ENCODE measurements around the gene CDH4. TPM values are rescaled to one million over a fixed set of nuclear protein-coding genes. Genes with fewer than 3 reads are reported as not detected.
"Not testable (repeated sequence)": the region's sequence is repeated elsewhere in the genome, so short reads cannot be mapped to it uniquely, and the experiment has no call there.

The CDH4 gene
- total RNA-seq, 1 experiment from 2014 or later: 5.3 TPM

GRCh38 chr20:61405007-61405406, 152.9 kb downstream of the CDH4 start:
- Mint-ChIP-seq H3K27ac (no peak overlapping the region), H3K4me1 (no peaks in the 10 kb centered on the region), H3K36me3 (peaks cover 2% of the 10 kb centered on the region; the same call in 1 of the 2 replicates), H3K4me3 (no peak overlapping the region), H3K9me3 (peaks cover 17% of the 10 kb centered on the region), H3K27me3 (ENCODE audit: low read depth) (peaks cover 57% of the 10 kb centered on the region)
- DNase-seq (ENCODE audit: low spot score) (no peak), ATAC-seq (no peak)
- TF ChIP-seq FOXP1 (CRISPR knock-in tag; IDR thresholded peaks at IDR 0.05; ENCODE audit: borderline replicate concordance) (no peak), ZNF423 (CRISPR knock-in tag; IDR thresholded peaks at IDR 0.05) (no peak), ERG (CRISPR knock-in tag; IDR thresholded peaks at IDR 0.05) (no peak), ZNF263 (CRISPR knock-in tag; IDR thresholded peaks at IDR 0.05; ENCODE audit: low read depth) (no peak)
- POLR2A ChIA-PET: no interaction called here
- CTCF ChIA-PET: no interaction called here

DNA sequence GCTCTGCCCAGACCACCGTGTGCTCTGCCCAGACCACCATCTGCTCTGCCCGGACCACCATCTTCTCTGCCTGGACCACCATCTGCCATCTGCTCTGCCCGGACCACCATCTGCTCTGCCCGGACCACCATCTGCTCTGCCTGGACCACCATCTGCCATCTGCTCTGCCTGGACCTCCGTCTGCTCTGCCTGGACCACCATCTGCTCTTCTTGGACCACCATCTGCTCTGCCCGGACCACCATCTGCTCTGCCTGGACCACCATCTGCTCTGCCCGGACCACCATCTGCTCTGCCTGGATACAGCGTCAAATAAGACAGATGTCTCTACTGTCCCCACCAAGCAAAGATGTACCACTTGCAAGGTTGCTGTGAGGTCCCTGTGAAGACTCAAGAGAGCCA, 154.7 kb downstream of the CDH4 start:
- POLR2A ChIA-PET; H3K4me3 Mint-ChIP-seq; H3K27ac Mint-ChIP-seq; ATAC-seq; CTCF ChIA-PET; H3K9me3 Mint-ChIP-seq; DNase-seq (ENCODE audit: low spot score); H3K4me1 Mint-ChIP-seq; H3K36me3 Mint-ChIP-seq: not testable (repeated sequence)
- peaks cover 43% of the 10 kb centered on the region for H3K27me3 Mint-ChIP-seq (ENCODE audit: low read depth)

- H3K4me1 Mint-ChIP-seq: no peaks in the 10 kb centered on the region
- peaks cover 43% of the 10 kb centered on the region for H3K27me3 Mint-ChIP-seq (ENCODE audit: low read depth)
- no peak overlapping the region for H3K4me3 Mint-ChIP-seq
These were observed 155.5 kb downstream of the CDH4 start for GRCh38 chr20:61407561-61407960.

GRCh38 chr20:61408951-61409740, 157.1 kb downstream of the CDH4 start:
- H3K4me3 Mint-ChIP-seq: no peak overlapping the region
- peaks cover 2% of the 10 kb centered on the region; the same call in 1 of the 2 replicates for H3K36me3 Mint-ChIP-seq
- TF ChIP-seq ZBTB21 (CRISPR knock-in tag; IDR thresholded peaks at IDR 0.05; ENCODE audit: borderline replicate concordance): no peak
- TF ChIP-seq RELA (CRISPR knock-in tag; IDR thresholded peaks at IDR 0.05; ENCODE audit: borderline replicate concordance): no peak
- TF ChIP-seq E2F5 (CRISPR knock-in tag; IDR thresholded peaks at IDR 0.05): no peak
- ATAC-seq (no peak), DNase-seq (ENCODE audit: low spot score) (no peak)
- POLR2A ChIA-PET: no interaction called here
- H3K9me3 Mint-ChIP-seq: peaks cover 15% of the 10 kb centered on the region
- H3K4me1 Mint-ChIP-seq: no peaks in the 10 kb centered on the region
- peaks cover 32% of the 10 kb centered on the region for H3K27me3 Mint-ChIP-seq (ENCODE audit: low read depth)
- H3K27ac Mint-ChIP-seq: no peak overlapping the region
- CTCF ChIA-PET: no interaction called here

More at GRCh38 chr20:61407561-61407960, 155.5 kb downstream of the CDH4 start:
- ChIA-PET POLR2A (no interaction called here), CTCF (no interaction called here)
- no peak for DNase-seq (ENCODE audit: low spot score)
- TF ChIP-seq FOXP1 (CRISPR knock-in tag; IDR thresholded peaks at IDR 0.05; ENCODE audit: borderline replicate concordance): no peak
- Mint-ChIP-seq H3K9me3 (peaks cover 8% of the 10 kb centered on the region), H3K36me3 (peaks cover 2% of the 10 kb centered on the region; the same call in 1 of the 2 replicates), H3K27ac (no peak overlapping the region)
- no peak for ATAC-seq

DNA sequence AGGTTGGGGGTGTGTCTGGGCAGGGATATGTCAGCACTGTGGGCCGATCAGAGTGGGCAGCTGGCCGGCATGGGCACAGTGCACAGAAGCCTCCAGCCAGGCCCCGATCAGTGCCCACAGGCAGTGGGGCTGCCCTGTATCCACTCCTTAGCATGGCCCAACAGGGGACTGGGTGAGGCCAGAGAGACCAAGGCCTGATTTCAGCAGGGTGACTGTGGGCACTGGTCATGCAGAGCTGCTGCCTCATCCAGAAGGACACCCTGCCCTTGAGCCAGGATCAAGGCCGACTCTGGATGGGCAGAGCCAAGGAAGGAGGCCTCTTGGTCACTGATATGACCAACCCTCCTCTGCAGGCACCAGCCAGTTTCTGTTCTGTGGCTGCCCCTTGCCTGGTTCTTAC, 159.7 kb downstream of the CDH4 start:
- CTCF ChIA-PET: no interaction called here
- no peak for DNase-seq (ENCODE audit: low spot score)
- Mint-ChIP-seq H3K27me3 (ENCODE audit: low read depth) (peaks cover 40% of the 10 kb centered on the region), H3K4me1 (0 out of 2 replicates have a peak, but pooled peaks cover under 1% of the 10 kb centered on the region), H3K36me3 (peaks cover 2% of the 10 kb centered on the region; the same call in 1 of the 2 replicates), H3K9me3 (peaks cover 15% of the 10 kb centered on the region), H3K27ac (no peak overlapping the region), H3K4me3 (no peak overlapping the region)
- POLR2A ChIA-PET: no interaction called here
- TF ChIP-seq, protein P1, sequence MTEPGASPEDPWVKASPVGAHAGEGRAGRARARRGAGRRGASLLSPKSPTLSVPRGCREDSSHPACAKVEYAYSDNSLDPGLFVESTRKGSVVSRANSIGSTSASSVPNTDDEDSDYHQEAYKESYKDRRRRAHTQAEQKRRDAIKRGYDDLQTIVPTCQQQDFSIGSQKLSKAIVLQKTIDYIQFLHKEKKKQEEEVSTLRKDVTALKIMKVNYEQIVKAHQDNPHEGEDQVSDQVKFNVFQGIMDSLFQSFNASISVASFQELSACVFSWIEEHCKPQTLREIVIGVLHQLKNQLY (CRISPR knock-in tag; IDR thresholded peaks at IDR 0.05): no peak
- TF ChIP-seq, protein P2, sequence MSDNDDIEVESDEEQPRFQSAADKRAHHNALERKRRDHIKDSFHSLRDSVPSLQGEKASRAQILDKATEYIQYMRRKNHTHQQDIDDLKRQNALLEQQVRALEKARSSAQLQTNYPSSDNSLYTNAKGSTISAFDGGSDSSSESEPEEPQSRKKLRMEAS (CRISPR knock-in tag; IDR thresholded peaks at IDR 0.05): no peak
- no peak for TF ChIP-seq RELA (CRISPR knock-in tag; IDR thresholded peaks at IDR 0.05; ENCODE audit: borderline replicate concordance)
- TF ChIP-seq USF2 (CRISPR knock-in tag; IDR thresholded peaks at IDR 0.05): no peak
- TF ChIP-seq, protein P3, sequence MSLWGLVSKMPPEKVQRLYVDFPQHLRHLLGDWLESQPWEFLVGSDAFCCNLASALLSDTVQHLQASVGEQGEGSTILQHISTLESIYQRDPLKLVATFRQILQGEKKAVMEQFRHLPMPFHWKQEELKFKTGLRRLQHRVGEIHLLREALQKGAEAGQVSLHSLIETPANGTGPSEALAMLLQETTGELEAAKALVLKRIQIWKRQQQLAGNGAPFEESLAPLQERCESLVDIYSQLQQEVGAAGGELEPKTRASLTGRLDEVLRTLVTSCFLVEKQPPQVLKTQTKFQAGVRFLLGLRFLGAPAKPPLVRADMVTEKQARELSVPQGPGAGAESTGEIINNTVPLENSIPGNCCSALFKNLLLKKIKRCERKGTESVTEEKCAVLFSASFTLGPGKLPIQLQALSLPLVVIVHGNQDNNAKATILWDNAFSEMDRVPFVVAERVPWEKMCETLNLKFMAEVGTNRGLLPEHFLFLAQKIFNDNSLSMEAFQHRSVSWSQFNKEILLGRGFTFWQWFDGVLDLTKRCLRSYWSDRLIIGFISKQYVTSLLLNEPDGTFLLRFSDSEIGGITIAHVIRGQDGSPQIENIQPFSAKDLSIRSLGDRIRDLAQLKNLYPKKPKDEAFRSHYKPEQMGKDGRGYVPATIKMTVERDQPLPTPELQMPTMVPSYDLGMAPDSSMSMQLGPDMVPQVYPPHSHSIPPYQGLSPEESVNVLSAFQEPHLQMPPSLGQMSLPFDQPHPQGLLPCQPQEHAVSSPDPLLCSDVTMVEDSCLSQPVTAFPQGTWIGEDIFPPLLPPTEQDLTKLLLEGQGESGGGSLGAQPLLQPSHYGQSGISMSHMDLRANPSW (CRISPR knock-in tag; conservative IDR thresholded peaks at IDR 0.05; ENCODE audit: low read depth): no peak
- ATAC-seq: no peak
